SJCRH30 (cell line): ENCODE data around the gene SPOCK1. TPM values are rescaled to one million over a fixed set of nuclear protein-coding genes. Genes with fewer than 3 reads are reported as not detected.

Experiments
- DNase-seq, 2 experiments: peaks; one replicate each; pipeline ENCODE4 v3.0.0-alpha.2; 2015 to 2020
- H3K27ac ChIP-seq: fragments of 250-450 bp; sonication (Bioruptor Pico); 2 replicates; pipeline ENCODE4 v1.5.1; 2020; ENCODE audit warnings: mild to moderate bottlenecking, moderate library complexity
- H3K27me3 ChIP-seq: fragments of 250-450 bp; sonication (Bioruptor Pico); 2 replicates; pipeline ENCODE4 v1.5.1; 2020; ENCODE audit warnings: mild to moderate bottlenecking, moderate library complexity
- H3K36me3 ChIP-seq: fragments of 250-450 bp; sonication (Bioruptor Pico); 2 replicates; pipeline ENCODE4 v1.5.1; 2020; ENCODE audit warnings: mild to moderate bottlenecking, moderate library complexity
- H3K4me1 ChIP-seq: fragments of 250-450 bp; sonication (Bioruptor Pico); 2 replicates; pipeline ENCODE4 v1.5.1; 2020; ENCODE audit warnings: mild to moderate bottlenecking, moderate library complexity
- H3K4me3 ChIP-seq: fragments of 250-450 bp; sonication (Bioruptor Pico); 2 replicates; pipeline ENCODE4 v1.5.1; 2020; ENCODE audit warnings: mild to moderate bottlenecking, moderate library complexity
- H3K9me3 ChIP-seq: fragments of 250-450 bp; sonication (Bioruptor Pico); replicated peaks from 2 replicates; pipeline ENCODE4 v1.5.1; 2020; ENCODE audit warnings: mild to moderate bottlenecking, moderate library complexity
- total RNA-seq: library from RNA; depleted of rRNA; stranded (reverse); fragments of >200 nt; shearing (Covaris generic); gene quantifications from 2 replicates; pipeline ENCODE4 v1.2.3, GENCODE V29; 2014

The SPOCK1 gene
- total RNA-seq, 1 experiment from 2014 or later = 0.06 TPM

GRCh38 chr5:137357436-137357835, 141.7 kb downstream of the SPOCK1 start:
- H3K27me3 ChIP-seq = 0 out of 2 replicates have a peak, but pooled peaks cover 5% of the 10 kb centered on the region
- no peaks in the 10 kb centered on the region for H3K4me1 ChIP-seq
- H3K4me3 ChIP-seq = no peak overlapping the region
- no peaks in the 10 kb centered on the region for H3K9me3 ChIP-seq
- H3K36me3 ChIP-seq = no peaks in the 10 kb centered on the region
- no peak overlapping the region for H3K27ac ChIP-seq
- no peak for DNase-seq

DNA sequence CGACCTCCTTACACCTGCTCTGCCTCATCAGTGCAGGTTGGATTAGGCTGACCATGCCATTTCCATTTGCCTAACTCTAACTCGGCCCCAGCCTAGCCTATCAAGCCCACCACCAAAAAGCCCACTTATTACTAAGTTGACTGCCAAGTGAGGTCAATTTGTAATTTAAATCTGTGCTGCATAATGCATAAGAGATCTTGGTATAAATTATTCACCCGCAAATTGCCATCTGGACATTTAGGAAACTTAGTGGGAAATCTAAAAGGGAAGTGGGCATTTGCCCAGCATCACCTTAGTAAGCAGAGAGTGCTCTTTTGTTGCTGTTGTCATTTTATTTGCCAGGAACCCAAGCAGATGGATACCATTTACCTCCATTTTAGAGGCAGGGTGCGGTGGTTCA, 143.0 kb downstream of the SPOCK1 start:
- Histone ChIP-seq H3K4me1 (no peaks in the 10 kb centered on the region), H3K4me3 (no peak overlapping the region), H3K36me3 (no peaks in the 10 kb centered on the region), H3K9me3 (no peaks in the 10 kb centered on the region), H3K27me3 (0 out of 2 replicates have a peak, but pooled peaks cover 5% of the 10 kb centered on the region), H3K27ac (no peak overlapping the region)
- no peak for DNase-seq

GRCh38 chr5:137355708-137356107, 143.4 kb downstream of the SPOCK1 start:
- H3K4me1 ChIP-seq = no peaks in the 10 kb centered on the region
- H3K4me3 ChIP-seq = no peak overlapping the region
- no peak for DNase-seq
- no peak overlapping the region for H3K27ac ChIP-seq
- 0 out of 2 replicates have a peak, but pooled peaks cover 5% of the 10 kb centered on the region for H3K27me3 ChIP-seq
- H3K9me3 ChIP-seq = no peaks in the 10 kb centered on the region
- H3K36me3 ChIP-seq = no peaks in the 10 kb centered on the region

DNA sequence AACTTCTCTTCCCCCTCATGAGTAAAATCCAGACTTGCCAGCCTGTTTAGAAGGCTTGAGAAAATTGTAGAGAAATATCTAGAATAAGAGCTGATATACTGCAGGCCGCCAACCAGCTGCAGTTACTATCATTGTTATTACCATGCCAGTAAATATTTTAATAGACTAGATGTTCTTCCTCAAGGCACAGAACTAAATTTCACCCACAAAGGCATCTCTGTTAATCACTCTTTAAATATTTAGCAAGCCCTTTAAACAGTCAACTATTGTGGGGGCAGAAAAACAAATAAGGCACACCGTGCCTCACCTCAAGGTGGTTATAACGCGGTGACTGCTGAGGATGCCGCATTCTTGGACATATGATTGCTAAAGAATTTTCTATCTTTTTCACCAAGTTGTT, 147.0 kb downstream of the SPOCK1 start:
- DNase-seq = no peak
- H3K9me3 ChIP-seq = no peaks in the 10 kb centered on the region

DNA sequence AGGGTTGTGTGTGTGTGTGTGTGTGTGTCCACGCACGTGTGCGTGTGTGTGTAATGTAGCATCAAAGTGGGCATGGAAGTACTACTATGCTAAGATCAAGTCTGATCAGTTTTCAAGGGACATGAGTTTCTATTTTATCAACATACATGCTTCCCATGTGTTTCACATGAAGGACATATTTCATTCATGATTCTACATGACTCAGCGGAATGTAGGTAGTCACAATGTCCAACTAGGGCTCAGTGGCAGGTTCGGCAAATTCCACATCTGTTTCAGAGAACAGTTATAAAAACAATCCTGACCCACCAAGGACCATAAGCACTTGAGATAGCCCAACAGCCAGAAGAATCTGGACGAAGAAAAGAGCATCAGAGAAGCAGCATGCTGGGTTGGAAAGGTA, 148.3 kb downstream of the SPOCK1 start:
- H3K4me3 ChIP-seq = no peak overlapping the region
- H3K27ac ChIP-seq = no peak overlapping the region
- H3K36me3 ChIP-seq = no peaks in the 10 kb centered on the region
- H3K9me3 ChIP-seq = no peaks in the 10 kb centered on the region
- H3K27me3 ChIP-seq = 0 out of 2 replicates have a peak, but pooled peaks cover 5% of the 10 kb centered on the region
- DNase-seq = no peak
- no peaks in the 10 kb centered on the region for H3K4me1 ChIP-seq

More for the DNA sequence above, 147.0 kb downstream of the SPOCK1 start:
- Histone ChIP-seq H3K4me3 (no peak overlapping the region), H3K4me1 (no peaks in the 10 kb centered on the region), H3K27me3 (0 out of 2 replicates have a peak, but pooled peaks cover 5% of the 10 kb centered on the region), H3K27ac (no peak overlapping the region), H3K36me3 (no peaks in the 10 kb centered on the region)

DNA sequence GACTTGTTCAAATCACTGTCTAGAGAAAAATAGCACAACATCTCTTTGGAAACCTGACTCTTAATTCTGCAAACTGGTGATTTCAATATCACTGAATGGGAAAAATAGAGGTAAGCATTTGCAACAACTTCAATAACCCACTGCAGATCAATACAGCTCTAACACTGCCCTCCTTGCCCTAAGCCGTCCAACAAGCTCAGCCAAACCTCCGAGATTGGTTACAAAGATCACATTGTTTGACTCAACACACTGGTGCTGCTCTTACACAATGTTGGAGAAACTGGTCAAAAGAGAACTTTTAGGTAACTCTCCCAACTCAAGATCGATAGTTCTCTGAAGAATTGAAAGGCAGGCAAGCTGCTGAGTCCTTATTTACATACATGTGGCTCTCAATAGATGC, 150.4 kb downstream of the SPOCK1 start:
- Histone ChIP-seq H3K36me3 (no peaks in the 10 kb centered on the region), H3K27ac (no peak overlapping the region), H3K4me1 (no peaks in the 10 kb centered on the region), H3K4me3 (no peak overlapping the region), H3K9me3 (no peaks in the 10 kb centered on the region), H3K27me3 (0 out of 2 replicates have a peak, but pooled peaks cover 4% of the 10 kb centered on the region)
- no peak for DNase-seq

GRCh38 chr5:137347865-137348264, 151.3 kb downstream of the SPOCK1 start:
- H3K4me3 ChIP-seq = no peak overlapping the region
- H3K27me3 ChIP-seq = no peaks in the 10 kb centered on the region
- no peak overlapping the region for H3K27ac ChIP-seq
- DNase-seq = no peak
- no peaks in the 10 kb centered on the region for H3K4me1 ChIP-seq
- no peaks in the 10 kb centered on the region for H3K36me3 ChIP-seq
- no peaks in the 10 kb centered on the region for H3K9me3 ChIP-seq

GRCh38 chr5:137346281-137346680, 152.8 kb downstream of the SPOCK1 start:
- Histone ChIP-seq H3K27me3 (no peaks in the 10 kb centered on the region), H3K4me3 (no peak overlapping the region), H3K27ac (no peak overlapping the region), H3K4me1 (no peaks in the 10 kb centered on the region), H3K36me3 (no peaks in the 10 kb centered on the region), H3K9me3 (no peaks in the 10 kb centered on the region)
- DNase-seq = no peak

DNA sequence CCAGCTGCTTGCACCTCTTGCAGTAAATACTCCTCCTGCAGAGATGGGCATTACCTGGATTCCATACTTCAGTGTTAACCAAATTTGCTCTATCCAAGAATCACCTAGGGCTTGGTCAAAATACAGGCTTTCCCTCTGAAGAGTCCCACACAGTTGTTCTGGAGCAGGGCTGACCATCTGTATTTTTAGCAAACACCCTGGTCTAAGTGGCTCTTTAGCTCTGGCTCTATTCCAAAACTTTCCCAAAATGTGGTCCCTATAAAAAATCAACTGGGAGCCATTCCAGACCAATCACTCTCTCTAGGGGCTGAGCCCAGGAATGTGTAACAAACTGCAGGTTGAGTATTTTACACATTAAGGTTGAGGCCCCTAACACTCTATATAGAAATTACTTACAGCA, 153.7 kb downstream of the SPOCK1 start:
- no peaks in the 10 kb centered on the region for H3K27me3 ChIP-seq
- no peaks in the 10 kb centered on the region for H3K4me1 ChIP-seq
- no peaks in the 10 kb centered on the region for H3K9me3 ChIP-seq
- H3K36me3 ChIP-seq = no peaks in the 10 kb centered on the region
- DNase-seq = no peak
- no peak overlapping the region for H3K4me3 ChIP-seq
- no peak overlapping the region for H3K27ac ChIP-seq

GRCh38 chr5:137344723-137345322, 154.3 kb downstream of the SPOCK1 start:
- no peaks in the 10 kb centered on the region for H3K9me3 ChIP-seq
- no peaks in the 10 kb centered on the region for H3K4me1 ChIP-seq
- H3K36me3 ChIP-seq = no peaks in the 10 kb centered on the region
- H3K27me3 ChIP-seq = no peaks in the 10 kb centered on the region
- no peak overlapping the region for H3K27ac ChIP-seq
- H3K4me3 ChIP-seq = no peak overlapping the region
- DNase-seq = peak; percentile 41 to 66

DNA sequence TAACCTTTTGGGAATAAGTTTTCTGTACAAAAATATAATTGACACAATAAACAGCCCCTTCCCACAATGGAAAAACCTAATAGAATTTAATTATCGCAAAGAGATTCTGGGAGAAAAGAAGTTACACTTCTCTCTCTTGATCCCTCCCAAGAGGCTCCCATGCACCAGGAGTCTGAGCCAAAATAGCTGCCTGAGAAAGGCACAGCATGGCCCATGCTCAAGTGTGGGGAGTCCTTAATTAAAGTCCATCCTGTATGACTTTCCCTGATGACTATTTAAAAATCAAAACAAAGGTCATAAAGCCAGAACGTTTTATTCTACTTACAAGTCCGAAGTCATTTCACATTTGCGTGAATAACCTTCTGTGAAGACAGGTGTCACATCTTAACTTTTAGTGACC, 155.1 kb downstream of the SPOCK1 start:
- no peaks in the 10 kb centered on the region for H3K9me3 ChIP-seq
- no peaks in the 10 kb centered on the region for H3K27me3 ChIP-seq
- no peak overlapping the region for H3K27ac ChIP-seq
- no peak for DNase-seq
- H3K36me3 ChIP-seq = no peaks in the 10 kb centered on the region
- H3K4me3 ChIP-seq = no peak overlapping the region
- no peaks in the 10 kb centered on the region for H3K4me1 ChIP-seq

DNA sequence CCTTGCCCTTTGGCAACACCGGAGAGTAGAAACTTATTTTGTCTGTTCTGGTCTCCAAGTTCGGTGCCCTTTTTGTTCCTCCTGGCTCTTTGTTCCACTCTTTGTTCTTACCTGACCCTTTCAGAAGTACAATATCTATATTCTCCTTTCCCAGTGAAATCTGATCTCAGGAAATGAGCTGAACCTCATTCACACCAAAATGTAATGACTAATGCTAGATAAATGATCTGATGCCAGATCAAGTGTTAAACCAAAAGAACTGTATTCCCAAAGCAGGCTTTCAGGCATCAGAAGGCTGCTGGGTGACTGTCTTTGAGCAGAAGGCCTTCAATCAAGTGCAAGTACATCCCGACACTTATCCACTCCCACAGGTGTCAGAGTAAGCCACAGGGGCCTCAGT, 156.4 kb downstream of the SPOCK1 start:
- DNase-seq = no peak
- Histone ChIP-seq H3K4me1 (no peaks in the 10 kb centered on the region), H3K27ac (no peak overlapping the region), H3K27me3 (no peaks in the 10 kb centered on the region), H3K9me3 (no peaks in the 10 kb centered on the region), H3K4me3 (no peak overlapping the region), H3K36me3 (no peaks in the 10 kb centered on the region)

- no peaks in the 10 kb centered on the region for H3K4me1 ChIP-seq
- H3K4me3 ChIP-seq = no peak overlapping the region
- no peaks in the 10 kb centered on the region for H3K9me3 ChIP-seq
Measured at GRCh38 chr5:137341831-137342230, 157.3 kb downstream of the SPOCK1 start.

DNA sequence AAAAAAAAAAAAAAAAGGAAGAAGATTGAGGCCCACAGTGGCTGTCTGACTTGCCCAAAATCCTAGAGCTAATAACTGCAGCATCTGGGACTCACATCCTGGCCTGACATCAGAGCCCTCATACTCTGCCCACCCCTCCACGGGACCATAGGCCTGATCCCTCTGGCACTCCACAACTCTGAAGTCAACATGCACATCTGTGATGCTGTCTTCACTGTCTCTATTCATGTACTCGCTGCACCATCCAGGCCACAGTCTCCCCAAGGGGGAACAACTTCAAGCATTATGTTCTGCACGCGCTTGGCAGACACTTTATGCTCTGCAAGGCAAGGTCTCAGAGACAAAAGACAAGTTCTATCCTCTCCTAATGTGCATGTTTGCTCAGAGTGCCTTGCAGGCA, 158.2 kb downstream of the SPOCK1 start:
- no peak overlapping the region for H3K27ac ChIP-seq

More at GRCh38 chr5:137341831-137342230, 157.3 kb downstream of the SPOCK1 start:
- H3K36me3 ChIP-seq = no peaks in the 10 kb centered on the region
- H3K27me3 ChIP-seq = no peaks in the 10 kb centered on the region
- no peak for DNase-seq
- H3K27ac ChIP-seq = no peak overlapping the region

GRCh38 chr5:137336565-137337120, 162.5 kb downstream of the SPOCK1 start:
- no peaks in the 10 kb centered on the region; the same call in 1 of the 2 replicates for H3K4me1 ChIP-seq
- no peaks in the 10 kb centered on the region for H3K9me3 ChIP-seq
- H3K36me3 ChIP-seq = no peaks in the 10 kb centered on the region
- no peaks in the 10 kb centered on the region for H3K27me3 ChIP-seq
- no peak for DNase-seq
- no peak overlapping the region for H3K4me3 ChIP-seq
- H3K27ac ChIP-seq = no peak overlapping the region

More for the DNA sequence above, 158.2 kb downstream of the SPOCK1 start:
- H3K9me3 ChIP-seq = no peaks in the 10 kb centered on the region
- H3K4me1 ChIP-seq = no peaks in the 10 kb centered on the region; the same call in 1 of the 2 replicates
- no peak for DNase-seq
- H3K36me3 ChIP-seq = no peaks in the 10 kb centered on the region
- no peak overlapping the region for H3K4me3 ChIP-seq
- no peaks in the 10 kb centered on the region for H3K27me3 ChIP-seq

- no peak overlapping the region for H3K27ac ChIP-seq
- no peak overlapping the region for H3K4me3 ChIP-seq
- DNase-seq = peak in 1 of 2 experiments; percentile 3
- H3K27me3 ChIP-seq = no peaks in the 10 kb centered on the region
- H3K9me3 ChIP-seq = no peaks in the 10 kb centered on the region
- no peaks in the 10 kb centered on the region; the same call in 1 of the 2 replicates for H3K4me1 ChIP-seq
- no peaks in the 10 kb centered on the region for H3K36me3 ChIP-seq
Measured at GRCh38 chr5:137336161-137336560, 163.0 kb downstream of the SPOCK1 start.
